T-helper 2 cell (primary cell): ENCODE measurements around the gene SBNO2.
"Not testable (repeated sequence)": the region's sequence is repeated elsewhere in the genome, so short reads cannot be mapped to it uniquely, and the experiment has no call there.

Experiments
- DNase-seq, 5 experiments: peaks; one replicate each; pipeline versions ENCODE4 v3.0.0 to v3.0.0-alpha.2; 2012 to 2022

SBNO2 gene

DNA sequence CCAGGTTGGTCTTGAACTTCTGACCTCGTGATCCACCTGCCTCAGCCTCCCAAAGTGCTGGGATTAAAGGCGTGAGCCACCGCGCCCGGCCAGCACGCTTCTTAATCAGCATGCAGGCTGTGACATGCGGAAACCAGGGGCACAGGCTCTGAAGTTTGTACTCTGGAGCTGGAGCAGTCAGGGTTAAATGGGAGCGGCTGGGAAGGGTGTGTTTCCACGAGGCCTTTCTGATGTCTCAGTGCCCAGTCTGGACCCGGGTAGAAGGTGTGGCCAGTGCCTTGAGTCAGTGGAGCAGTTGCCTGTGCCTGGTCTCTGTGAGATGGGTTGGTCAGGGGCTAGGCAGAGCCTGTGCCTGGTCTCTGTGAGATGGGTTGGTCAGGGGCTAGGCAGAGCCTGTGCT is 34.8 kb upstream of the SBNO2 start:
- not testable (repeated sequence) for DNase-seq

DNA sequence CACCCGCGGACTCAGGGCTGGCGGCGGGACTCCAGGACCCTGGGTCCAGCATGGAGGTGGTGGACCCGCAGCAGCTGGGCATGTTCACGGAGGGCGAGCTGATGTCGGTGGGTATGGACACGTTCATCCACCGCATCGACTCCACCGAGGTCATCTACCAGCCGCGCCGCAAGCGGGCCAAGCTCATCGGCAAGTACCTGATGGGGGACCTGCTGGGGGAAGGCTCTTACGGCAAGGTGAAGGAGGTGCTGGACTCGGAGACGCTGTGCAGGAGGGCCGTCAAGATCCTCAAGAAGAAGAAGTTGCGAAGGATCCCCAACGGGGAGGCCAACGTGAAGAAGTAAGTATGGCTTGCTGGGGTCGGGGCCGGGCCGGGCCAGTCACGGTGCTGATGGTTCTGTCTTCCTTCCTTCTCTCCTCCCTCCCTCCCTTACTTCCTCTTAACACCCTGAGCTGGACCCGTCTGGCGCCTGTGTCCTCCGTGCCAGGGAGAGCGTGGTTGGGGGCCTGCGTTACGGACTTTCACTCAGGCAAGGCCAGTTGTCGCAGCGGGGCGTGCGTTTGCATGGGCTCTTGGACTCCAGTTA is 32.9 kb upstream of the SBNO2 start:
- DNase-seq = peak in 3 of 5 experiments; percentile 15 to 59 (median 19)

DNA sequence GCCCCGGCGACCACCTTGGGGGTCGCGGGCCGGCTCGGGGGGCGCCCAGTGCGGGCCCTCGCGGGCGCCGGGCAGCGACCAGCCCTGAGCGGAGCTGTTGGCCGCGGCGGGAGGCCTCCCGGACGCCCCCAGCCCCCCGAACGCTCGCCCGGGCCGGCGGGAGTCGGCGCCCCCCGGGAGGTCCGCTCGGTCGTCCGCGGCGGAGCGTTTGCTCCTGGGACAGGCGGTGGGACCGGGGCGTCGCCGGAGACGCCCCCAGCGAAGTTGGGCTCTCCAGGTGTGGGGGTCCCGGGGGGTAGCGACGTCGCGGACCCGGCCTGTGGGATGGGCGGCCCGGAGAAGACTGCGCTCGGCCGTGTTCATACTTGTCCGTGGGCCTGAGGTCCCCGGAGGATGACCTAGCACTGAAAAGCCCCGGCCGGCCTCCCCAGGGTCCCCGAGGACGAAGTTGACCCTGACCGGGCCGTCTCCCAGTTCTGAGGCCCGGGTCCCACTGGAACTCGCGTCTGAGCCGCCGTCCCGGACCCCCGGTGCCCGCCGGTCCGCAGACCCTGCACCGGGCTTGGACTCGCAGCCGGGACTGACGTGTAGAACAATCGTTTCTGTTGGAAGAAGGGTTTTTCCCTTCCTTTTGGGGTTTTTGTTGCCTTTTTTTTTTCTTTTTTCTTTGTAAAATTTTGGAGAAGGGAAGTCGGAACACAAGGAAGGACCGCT is 32.2 kb upstream of the SBNO2 start:
- DNase-seq = no peak

DNA sequence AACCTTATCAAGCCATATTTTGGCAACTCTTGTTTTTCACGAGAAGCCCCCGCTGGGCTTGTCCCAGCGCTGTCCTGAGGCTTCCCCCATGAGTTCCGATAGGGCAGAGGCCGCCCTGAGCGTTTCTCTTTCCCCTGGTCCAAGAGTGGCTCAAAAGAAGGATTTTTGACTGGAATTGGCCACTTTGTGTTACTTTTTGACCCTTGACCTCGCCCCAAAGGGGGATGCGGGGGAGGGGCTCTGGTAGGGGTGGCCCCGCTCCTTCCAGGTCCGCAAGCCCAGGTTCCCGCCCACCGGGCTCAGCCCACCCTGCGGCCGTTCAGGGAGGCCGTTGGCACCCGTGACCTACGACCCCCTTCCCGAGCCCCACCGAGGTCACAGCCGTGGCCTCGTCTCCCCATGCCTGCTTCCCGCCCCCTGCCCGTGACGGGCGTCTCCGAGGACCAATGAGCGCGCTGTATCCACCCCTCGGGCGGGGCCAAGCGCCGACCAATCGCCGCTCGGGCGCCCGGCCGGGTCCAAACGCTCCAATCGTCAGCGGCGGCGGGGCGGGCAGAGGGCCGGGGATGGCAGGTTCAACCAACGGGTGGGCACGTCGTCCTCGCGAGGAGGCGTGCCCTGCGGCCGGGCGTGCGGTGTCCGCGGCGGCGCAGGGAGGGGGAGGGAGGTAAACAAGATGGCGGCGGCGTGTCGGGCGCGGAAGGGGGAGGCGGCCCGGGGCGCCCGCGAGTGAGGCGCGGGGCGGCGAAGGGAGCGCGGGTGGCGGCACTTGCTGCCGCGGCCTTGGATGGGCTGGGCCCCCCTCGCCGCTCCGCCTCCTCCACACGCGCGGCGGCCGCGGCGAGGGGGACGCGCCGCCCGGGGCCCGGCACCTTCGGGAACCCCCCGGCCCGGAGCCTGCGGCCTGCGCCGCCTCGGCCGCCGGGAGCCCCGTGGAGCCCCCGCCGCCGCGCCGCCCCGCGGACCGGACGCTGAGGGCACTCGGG is 31.3 kb upstream of the SBNO2 start, which contains the start of gene STK11:
Gene STK11 (plus strand): TSS at position 665 of the 986 bp plus-strand sequence. CDS start 1,136 bp downstream, outside the sequence.
- peak; percentile 98 to 99 (median 99) for DNase-seq

DNA sequence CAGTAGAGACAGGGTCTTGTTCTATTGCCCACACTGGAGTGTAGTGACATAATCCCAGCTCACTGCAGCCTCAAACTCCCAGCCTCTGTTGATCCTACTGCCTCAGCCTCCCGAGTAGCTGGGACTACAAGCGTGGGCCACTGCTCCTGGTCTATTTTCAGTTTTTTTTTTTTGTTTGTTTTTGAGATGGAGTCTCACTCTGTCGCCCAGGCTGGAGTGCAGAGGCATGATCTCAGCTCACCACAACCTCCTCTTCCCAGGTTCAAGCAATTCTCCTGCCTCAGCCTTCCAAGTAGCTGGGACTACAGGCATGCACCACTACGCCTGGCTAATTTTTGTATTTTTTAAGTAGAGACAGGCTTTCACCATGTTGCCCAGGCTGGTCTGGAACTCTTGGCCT is 26.5 kb upstream of the SBNO2 start:
- not testable (repeated sequence) for DNase-seq

DNA sequence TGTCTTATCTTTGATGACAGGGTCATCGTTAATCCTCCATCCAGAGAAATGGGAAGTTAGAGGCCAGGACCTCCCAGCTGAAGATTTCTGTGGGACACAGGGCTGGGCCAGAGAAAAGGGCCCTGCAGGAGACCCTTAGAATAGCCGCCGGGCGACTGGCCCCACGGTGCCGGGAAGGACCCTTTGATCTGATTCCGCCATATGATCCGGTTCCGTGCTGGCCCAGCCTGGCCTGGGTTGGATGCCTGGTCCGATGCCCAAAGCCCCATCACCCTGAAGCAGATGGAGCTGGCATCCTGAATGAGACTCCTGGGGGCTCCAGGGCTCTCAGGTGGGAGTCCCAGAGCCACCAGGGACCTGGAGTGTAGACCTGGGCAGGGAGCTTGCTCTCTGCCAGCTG is 25.5 kb upstream of the SBNO2 start:
- no peak for DNase-seq

DNA sequence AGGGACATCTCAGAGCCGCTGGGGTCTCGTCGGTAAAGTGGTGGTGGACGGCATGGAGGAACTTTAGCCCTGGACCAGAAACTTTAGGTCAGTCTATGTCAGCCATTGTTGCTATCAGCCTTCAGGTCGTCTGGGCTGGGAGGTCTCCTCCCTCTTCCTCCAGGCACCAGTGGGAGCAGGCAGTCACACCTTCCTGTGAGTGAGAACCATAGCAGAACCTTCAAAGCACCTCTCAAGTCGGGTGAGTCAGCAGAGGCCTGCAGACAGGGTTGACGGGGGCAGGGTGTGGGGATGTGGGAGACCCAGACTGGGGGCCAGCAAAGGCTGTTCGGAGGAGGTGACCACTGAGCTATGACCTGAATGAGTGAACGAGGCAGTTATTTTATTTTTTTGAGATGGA is 15.4 kb upstream of the SBNO2 start:
- DNase-seq = peak in 3 of 5 experiments; percentile 41 to 44 (median 42)

DNA sequence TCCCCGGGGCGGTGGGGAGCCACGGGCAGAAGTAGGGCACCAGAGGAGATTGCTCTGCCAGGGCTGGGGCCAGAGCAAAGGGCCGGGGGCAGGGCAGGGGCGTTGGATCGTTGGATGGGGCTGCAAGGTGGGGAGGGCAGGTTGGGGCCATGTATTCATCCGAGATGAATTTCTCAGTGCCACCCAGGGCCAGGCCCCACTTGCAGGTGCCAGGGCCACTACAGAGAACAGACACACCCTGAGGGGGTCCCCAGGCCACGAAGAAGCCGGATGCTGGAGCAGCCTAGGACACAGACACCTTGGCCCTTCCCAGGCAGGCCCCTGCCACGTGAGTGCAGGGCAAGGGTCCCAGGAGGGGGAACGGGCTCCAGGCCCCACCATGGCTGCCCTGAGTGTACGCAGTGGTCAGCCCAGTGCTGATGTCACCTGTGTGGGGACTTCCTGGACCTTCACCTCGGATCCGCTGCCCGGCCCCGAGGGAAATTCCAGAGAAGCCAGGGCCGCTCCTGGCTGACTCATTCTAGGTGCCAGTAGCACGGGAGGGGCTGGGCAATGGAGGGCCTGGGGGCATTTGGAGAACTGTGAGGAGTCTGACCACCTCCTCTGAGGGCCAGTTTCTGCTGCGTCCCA is 9.6 kb upstream of the SBNO2 start:
- DNase-seq = no peak

DNA sequence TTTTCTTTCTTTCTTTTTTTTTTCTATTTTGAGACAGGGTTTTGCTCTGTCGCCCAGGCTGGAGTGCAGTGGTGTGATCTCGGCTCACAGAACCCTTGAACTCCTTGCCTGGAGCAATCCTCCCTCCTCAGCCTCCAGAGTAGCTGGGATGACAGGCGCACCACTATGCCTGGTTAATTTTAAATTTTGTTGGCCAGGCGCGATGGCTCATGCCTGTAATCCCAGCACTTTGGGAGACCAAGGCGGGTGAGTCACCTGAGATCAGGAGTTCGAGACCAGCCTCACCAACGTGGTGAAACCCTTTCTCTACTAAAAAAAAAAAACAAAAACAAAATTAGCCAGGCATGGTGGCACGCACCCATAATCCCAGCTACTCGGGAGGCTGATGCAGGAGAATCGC is 8.7 kb upstream of the SBNO2 start:
- no peak for DNase-seq

DNA sequence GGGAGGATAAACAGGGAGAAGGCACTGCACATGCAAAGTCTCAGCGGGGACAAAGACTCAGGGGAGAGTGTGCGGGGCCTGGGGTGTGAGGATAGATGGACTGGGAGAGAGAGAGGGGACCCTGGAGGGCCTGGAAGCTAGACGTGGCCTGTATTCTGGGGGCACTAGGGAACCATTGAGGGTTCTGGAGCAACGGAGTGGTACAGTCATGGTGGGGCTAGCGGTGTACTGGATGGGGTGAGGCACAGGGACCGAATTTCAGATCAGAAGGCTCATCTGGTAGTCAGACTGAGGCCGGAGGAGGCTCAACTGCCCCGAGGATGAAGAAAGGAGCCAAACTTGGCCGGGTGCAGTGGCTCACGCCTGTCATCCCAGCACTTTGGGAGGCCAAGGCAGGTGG is 8.0 kb upstream of the SBNO2 start:
- DNase-seq = no peak

DNA sequence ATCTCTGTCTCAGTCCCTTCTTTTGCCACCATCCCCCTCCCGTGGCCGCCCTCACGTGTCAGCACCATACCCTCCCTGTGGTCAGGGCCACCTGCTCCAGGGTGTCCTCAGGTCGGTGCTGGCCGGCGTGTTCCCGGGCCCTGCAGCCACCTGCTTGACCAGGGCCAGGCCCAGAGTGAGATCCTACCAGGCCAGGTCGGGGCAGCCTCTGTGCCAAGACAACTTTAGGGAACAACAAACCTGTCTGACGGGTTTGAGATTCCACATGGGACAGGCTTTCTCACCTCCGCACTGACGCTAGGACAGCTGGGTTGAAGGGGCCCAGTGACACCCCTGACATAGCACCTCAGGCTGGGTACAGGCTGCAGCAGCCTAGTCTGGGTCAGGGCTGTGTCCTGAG is 7.5 kb upstream of the SBNO2 start:
- DNase-seq = no peak

DNA sequence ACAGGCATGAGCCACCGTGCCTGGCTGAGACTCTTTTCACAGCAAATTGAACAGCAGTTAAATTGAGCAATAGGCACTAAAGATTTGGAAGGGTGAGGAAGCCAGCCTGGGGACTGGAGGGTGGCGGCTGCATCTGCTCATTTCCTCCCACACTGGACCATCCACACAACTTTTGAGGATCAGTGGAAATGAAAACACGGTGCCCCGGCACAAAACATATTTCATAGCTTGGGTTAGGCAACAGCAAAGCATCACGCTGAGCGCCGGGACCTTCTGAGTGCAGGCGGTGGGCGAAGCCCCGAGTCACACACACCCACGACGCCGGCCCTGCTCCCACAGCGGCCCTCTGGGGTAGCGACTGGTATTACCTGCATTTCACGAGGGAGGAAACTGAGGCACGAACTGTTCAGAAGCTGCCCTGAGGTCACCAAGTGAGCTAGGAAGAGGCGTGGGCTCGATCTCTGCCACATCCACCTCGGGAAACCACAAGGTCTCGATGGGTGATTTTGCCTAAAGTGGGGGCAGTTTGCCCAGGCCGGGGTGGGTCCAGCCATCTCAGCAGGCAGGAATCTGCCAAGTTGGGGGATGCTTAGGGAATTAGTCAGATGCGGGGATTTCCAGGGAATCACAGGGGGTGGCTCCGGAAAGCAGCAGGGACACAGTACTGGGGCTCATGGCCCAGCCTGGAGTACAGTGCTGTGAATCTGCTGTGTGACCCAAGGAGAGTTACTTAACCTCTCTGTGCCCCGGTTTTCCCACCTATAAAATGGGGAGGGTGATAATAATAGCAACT is 3.5 kb upstream of the SBNO2 start:
- DNase-seq = no peak

DNA sequence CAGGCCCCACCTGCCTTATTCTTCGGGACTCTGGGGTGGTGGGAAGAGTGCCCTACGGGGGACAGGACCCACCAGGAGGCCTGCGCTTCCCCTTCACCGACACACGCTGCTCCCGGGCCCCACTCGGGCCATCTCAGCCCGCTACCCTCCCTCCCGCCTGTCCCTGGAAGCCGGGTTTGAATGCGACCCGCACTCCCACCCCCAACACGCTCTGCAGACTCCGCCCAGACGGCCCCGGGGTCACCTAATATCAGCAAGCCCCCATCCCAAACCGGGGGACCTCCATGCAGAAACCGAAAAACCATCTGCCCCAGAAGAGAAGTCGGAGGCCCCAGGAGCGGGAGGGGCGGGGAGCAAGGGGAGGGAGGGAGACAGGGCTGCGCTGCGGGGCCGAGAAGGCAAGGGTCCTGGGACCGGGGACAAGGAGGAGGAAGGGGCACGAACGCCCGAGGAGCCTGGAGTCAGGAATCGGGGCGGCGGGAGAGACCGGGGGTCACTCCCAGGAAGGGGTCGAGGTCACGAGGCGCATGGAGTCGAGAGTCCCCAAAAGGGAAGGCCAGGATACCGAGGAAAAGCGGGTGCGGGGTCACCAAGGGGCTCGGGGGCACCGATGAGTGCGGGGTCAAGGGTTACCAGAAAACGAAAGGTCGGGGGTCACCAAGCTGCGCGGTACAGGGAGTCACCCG is 766 bp downstream of the SBNO2 start:
- DNase-seq = peak in 1 of 5 experiments; percentile 44

DNA sequence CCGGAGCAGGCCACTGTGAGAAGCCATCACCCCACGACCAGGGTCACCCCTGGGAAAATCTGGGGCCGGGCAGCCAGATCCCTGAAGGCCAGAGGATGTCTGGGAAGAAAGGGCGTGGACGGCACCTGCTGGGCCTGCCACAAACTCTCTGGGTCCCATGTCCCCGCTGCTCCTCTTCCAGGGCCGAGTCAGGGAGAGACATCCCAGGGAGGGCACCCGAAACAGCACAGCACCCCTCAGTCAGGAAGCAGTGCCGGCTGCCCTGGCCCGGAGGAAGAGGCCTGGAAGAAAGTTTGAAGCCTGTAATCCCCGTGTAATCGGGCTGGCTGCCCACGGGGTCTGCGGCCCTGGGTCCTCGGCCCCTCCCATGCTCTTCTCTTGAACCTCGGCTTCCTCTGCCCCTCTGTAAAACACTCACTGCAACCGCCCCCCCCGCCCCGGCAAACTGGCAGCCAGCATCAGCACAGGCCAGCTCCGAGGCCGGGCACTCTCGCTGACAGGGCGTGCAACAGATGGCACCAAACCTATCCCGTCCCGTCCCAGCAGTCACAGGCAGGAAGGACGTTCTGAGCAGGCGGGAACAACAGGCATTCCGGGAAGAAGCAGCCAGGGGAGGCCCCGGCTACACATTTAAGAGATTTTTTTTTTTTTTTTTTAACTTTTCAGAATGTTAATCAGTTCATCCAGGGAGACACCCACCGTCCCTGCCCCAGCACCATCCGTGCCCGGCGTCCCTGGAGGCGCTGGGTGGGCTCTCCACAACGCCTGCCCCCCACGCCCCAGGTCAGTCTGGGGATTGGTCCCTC is 1.5 kb downstream of the SBNO2 start:
- DNase-seq = no peak

DNA sequence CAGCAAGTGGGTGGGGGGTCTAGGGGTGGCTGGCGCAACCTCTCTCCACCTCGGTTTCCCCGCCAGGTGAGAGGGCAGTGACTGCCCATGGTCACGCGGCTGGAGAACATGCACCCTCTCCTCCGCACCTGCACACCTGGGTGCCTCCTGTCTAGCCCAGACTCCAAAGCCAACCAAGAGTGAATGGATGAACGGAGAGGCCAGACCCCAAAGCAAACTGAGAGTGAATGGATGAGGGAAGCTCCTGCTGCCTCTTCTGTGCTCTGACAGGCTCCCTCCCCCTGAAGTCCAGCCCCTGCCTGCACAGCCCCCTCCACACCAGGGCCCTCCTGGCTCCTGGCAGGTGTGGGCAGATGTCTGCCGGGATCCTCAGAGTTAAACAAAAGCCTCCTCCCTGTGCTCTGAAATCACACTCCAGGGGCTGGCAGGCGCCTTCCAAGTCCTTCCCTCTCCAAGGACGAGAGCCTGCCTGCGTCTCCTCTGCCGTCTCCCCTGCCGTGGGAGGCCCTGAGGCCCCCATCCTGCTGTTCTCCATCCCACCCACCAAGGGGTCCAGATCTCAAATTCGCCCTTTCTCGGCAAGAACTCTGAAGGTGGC is 2.2 kb downstream of the SBNO2 start:
- no peak for DNase-seq

DNA sequence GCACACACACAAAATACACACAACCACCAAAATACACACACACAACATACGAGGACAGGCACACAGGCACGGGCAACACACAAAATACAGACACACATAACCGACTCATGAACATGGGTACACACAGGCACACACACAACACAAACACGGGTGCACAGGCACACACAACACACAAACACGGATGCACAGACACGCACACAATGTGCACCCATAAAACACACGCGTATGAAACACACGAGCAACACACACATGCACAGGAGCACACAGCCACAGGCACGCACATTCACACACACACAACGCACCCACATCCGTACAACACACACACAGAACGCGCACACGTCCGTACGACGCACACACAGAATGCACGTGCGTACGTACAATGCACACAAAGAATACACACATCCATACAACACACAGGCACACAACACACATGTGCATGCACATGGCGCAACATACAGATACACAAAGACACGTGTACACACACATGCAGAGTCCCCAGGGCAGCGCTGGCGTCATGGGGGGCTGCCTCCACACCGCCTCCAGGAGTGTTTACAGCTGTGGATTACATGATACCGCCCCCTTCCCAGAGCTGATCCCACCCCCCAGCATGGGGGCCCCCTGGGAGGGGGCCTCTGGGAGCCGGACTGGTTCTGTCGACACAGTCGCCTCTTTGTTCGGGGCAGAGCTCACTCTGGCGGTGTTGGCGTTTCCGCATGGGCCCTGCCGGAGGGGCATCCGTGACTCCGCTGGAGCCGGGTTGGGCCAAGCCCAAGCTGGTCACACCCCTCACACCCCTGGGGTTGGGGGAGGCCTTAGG is 2.9 kb downstream of the SBNO2 start:
- DNase-seq = no peak

DNA sequence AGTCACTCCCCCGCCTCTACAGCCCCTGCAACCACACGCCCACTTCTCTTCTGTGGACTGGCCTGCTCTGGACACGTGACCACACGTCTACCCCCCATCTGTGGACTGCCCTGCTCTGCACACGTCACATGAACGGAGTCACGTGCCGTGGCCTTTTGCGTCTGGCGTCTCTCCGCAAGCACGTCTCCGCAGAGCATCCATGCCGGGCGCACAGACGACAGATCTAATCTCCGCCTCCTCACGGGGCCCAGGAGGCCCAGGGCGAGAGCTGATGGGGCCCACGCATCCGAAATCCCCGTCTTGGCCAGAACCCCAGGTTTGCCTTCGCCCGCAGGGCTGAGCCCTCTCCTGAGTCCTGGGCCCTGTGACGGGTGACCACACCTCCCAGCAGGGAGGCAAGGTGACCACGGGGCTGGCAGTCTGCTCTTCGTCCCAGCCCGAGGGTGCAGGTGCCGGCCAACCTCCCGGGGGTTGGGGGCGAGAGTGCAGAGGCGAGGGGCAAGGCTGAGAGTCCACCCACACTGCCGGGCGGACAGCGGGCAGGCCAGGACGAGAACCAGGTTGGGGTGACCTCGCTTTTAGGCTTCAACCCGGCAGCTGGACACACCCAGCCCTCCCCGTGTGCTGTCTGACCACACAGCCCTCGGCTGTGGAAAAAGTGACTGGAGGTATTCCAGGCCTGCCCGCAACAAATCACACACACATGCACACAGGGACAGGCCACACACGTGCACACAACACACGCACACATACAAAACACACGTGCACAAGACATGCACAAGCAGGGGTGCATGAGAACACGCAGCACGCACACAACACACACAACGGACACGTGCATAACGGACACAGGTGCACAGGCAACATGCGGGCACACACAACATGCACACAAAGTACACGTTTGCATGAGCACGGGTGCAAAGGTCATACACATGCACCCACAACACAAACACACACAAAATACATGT is 3.9 kb downstream of the SBNO2 start:
- DNase-seq = peak in 1 of 5 experiments; percentile 36

DNA sequence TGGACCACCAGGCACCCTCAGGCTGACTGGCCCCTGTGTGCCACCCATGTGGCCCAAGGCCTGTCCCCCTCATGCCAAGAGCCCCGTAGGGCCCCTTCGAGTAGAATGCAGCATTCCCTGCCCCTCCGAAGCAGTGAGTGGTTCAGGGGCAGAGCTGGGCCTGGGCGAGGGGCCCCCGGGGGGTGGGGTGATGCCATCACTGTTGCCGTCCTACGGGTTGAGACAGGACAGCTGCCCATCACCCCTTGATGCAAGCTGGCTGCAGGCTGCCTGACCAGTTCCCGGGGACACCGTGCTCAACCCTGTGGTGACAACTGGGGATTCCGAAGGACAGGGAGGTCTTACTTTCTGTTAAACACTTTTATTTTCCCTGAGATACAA is 4.7 kb downstream of the SBNO2 start:
- no peak for DNase-seq
